Measurements from ENCODE around the gene HS1BP3.
A peak's percentile ranks its signal among the peaks of the same experiment; 100 is the strongest.

The HS1BP3 gene

GRCh38 chr2:20663196-20664070 is 12.5 kb upstream of the HS1BP3 start:
- DNase-seq, result no peak

GRCh38 chr2:20662308-20662937 is 11.5 kb upstream of the HS1BP3 start:
- no peak for DNase-seq

DNA sequence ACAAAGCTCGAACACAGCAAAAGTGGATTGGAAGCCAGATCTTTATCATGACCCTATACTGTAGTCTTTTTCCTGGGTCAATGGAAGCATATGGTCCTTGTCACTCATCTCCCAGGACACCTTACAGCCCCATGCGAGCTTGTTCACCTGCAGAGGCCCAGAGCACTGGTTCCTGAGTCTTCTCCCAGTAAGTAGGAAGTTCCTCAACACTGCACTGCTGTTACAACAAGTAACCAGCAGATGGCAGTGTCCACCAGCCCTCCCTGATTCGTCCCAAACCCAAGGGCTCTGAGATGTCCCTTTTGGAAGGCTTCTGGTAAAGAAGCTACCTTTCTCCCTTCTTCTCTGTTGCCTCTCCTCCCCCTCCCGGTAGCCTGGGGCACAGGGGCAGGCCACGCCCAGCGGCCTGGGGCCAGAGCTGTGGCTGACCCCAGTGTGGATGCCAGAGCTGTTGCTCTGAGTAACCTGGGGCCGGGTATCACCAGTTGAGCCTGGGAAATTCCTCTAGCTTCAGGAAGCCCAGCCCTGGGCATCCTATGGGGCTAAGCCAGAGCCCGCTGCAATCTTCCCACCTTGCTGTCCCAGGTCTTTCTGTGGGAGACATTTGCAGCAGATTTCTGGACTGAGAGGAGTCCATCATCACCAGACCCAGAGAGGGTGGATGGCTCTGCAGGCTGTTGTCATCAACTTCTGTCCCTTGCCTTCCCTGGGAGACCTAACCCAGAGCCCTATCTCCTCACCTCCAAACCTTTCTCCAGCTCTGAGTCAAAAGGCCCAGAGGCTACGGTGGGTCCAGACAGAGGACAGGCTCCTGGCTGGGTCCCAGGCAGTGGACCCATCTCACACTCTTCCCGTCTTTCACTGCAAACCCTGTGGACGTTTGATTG is 10.8 kb upstream of the HS1BP3 start:
- DNase-seq, result peak; percentile 78 to 79

DNA sequence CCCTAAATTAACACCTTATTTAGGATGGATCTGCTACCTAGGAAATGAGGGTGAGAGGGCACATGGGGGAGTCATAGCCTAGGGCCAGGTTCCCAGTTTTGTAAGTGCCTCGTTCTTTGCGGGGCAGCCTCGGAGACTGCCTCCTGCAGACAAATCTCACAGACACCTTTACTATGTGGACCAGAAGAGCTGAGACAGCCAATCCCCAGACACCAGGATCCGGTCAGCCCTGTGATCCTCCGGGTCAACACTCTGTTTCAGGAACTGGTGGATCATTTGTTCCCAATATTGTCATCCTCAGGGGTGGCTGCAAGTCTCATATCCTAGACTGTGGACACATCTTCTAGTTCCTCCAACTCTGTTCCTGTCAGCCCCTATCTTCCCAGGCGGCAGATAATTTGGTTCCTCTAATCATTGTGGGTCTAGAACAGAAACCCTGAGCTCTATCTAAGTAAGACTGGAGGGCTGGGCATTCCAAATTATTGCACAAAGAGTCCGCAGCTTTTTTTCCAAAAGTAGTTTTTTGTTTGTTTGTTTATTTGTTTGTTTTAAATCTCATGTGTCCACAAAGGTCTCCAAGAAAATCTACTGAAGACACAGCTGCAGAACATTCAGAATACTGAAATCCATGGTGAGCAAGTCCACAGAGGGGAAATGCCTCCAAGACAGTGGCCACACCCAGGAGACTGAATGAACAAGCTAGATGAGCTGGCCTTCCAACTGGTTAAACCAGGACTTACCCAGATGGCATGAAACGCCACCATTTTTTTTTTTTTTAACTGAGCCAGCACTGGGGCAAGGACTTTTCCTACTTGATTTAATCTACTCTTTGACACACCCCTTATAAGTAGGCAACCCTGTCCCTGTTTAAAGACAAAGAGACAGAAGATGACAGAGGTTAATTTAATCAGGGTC is 9.9 kb upstream of the HS1BP3 start:
- peak; percentile 54 to 60 for DNase-seq

DNA sequence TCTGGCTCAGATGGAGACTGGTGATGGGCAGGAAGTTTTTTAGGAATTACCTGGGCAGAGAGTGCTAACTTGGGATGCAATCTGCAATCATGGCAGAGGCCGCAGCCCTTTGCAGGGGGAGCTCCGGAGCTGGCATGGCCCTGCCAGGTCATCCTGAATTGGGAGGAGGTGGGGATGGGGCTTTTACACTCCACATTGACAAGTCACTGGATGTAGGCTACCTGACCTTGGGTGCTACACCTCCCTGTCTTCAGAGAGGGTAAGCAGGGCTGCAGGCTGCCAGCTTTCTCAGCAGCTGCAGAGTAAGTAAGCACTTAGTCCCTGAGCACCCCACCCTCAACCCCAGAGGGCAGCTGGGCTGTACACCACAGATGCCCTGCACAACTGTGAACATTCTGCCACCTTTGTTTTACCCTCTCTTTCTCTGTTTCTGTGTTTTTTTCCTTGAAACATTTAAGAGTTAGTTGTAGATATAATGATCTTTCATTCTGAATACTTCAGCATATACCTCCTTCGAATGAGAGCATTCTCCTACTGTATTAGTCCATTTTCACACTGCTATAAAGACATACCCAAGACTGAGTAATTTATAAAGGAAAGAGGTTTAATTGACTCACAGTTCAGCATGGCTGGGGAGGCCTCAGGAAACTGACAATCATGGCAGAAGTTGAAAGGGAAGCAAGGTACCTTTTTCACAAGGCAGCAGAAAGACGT is 6.8 kb upstream of the HS1BP3 start:
- DNase-seq, result no peak

GRCh38 chr2:20656561-20656960 is 5.7 kb upstream of the HS1BP3 start:
- no peak for DNase-seq

- peak in 1 of 2 donors; percentile 15 for DNase-seq
Measured at GRCh38 chr2:20654535-20654813, 3.6 kb upstream of the HS1BP3 start.

DNA sequence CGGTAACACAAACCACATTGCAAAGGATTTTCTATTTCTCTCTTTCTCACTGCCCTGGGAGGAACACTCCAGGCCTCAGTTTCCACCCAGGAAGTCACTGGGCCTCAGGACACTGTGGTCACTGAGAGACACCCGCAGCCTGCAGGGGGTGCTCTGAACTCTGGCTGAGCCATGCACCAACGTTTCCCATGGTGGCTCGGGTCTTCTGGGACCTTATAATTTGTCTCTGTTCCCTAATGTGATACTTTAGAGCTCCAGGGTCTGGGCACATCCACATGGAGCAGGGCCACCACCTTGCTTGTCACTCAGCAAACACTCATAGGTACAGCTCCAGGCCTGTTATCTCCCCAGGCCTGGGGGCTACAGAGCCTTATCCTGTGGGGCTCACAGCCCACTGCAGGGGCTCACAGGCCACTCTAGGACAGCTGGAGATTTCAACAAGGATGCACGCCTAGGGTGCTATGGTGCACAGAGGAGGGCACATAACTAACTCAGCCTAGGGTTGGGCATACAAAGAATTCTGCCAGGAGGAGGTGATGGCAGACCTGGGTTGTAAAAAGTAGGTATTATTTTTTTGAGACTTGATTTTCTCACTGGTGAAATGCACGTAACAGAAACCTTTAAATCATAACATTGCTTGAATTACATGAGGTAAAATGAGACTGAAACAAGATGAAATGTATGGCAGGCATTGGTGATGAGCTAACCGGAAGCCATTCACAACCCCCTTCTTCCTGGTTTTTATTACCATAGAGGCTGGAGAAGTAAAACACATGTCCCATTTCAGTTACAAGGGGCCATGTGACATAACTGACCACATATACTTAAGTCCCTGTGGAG is 3.0 kb upstream of the HS1BP3 start:
- DNase-seq, result peak; percentile 64 to 65

- no peak for DNase-seq
Measured at GRCh38 chr2:20652673-20653575, 2.0 kb upstream of the HS1BP3 start.

GRCh38 chr2:20652141-20652540 is 1.2 kb upstream of the HS1BP3 start:
- DNase-seq, result no peak

DNA sequence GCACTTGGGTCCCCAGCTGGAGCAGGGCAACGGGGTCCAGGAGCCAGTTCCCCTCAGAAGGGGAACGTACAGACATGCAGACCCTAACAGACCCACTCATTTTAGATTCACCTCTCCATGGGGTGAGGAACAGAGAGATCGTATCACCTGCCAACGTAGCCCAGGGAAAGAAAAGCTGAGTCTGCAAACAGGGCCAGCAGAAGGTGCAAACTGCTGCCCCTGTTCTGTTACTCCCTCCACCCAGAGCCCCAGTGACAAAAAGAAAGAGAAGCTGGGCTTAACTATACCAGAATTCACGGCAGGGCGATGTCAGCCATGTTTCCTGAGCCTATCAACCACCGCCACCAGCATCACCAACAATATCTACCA is 817 bp upstream of the HS1BP3 start:
- no peak for DNase-seq

- peak; percentile 13 to 28 for DNase-seq
Measured at GRCh38 chr2:20650393-20650876, 463 bp downstream of the HS1BP3 start.

DNA sequence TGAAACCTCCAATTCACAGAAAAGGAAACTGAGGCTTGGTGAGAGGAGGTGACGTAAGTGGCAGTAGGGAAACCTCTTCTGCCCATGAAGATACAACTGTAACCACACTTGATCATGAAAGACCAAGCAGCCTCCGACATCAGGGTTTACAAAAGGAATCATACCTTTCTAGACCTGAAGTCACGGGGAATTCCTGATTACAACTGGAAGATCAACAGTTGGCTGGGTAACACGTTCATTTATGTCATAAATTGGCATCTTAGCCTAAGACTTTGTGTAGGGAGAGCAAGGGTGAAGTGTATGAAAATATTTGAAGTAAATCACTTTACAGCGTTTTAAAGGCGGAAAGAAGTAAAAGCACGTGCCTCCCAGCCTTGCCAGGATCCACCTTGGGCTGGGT is 922 bp downstream of the HS1BP3 start:
- no peak for DNase-seq

- peak; percentile 57 to 80 for DNase-seq
Measured at GRCh38 chr2:20649576-20649975, 1.3 kb downstream of the HS1BP3 start.

GRCh38 chr2:20648831-20649230 is 2.1 kb downstream of the HS1BP3 start:
- no peak for DNase-seq

GRCh38 chr2:20648206-20648605 is 2.7 kb downstream of the HS1BP3 start:
- DNase-seq, result peak in 1 of 2 donors; percentile 16

DNA sequence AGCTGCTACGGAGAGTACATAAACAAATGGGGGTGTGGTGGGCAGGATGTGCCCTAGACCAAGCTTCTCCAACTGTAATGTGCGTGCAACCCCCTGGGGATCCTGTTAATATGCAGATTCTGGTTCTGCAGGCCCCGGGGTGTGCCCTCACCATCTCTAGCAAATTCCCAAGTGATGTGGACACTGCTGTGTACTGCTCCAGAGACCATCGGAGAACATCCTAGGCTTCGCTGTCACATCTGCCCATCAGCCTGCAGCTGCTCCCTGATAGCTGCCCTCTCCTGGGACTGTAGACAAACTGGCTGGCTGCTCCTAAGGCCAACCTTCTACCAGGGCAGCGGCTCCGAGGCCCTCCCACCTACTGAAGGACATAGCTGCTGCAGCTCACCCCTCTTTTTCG is 3.2 kb downstream of the HS1BP3 start:
- no peak for DNase-seq

DNA sequence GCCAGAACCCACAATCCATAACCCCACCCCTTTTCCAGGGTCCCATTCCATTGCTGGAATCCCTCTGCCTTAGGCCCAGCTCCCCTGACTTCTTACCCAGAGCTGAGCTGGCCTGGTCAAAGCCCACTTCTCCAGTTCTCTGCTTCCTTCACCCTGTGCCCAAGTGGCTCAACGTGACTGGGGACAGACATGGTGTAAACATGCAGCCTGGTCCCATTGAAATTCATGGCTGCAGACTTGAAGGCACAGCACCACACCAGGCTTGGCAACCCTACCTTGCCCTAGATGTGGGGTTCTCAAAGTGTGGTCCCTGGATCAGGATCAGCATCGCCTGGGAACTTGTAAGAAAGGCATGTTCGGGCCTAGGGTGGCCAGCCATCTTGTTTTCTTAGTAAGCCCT is 3.7 kb downstream of the HS1BP3 start:
- DNase-seq, result no peak

DNA sequence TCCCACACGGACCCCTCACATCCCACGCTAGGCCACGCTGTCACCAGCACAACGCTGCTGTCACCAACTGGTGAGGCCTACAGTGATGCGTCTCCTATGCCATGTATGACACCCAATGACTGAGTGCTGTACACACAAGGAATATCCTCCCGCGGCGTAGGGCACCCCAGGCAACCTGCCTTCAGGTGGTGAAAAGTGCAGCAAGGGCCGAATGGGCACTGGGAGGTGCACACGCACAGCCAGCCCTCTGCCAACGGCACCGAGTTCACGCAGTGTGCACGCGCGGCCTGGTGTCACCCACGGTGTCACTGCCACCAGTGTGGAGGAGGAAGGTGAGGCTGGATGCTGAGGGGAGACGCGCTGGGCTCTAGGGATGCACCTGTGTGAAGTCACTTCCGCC is 4.5 kb downstream of the HS1BP3 start:
- DNase-seq, result no peak
